Stimulated activated CD4-positive, alpha-beta T cell treated with anti-CD3 and anti-CD28 coated beads, Interleukin-15, amount 100 ng/mL, for 48 hours (primary cell): ENCODE measurements around the gene LDAH.
A peak's percentile ranks its signal among the peaks of the same experiment; 100 is the strongest.

Experiments used
- DNase-seq, 2 donors: peaks; one replicate each; pipeline ENCODE4 v3.0.0-alpha.2; 2020; ENCODE audit warnings: low read depth in 2 of 2

Gene LDAH

GRCh38 chr2:20637147-20637546, 185.8 kb downstream of the LDAH start:
- DNase-seq = no peak

GRCh38 chr2:20635675-20636584, 187.0 kb downstream of the LDAH start:
- peak; percentile 25 to 47 for DNase-seq

GRCh38 chr2:20635113-20635510, 187.8 kb downstream of the LDAH start:
- DNase-seq = no peak

- DNase-seq = no peak
Measured at GRCh38 chr2:20634507-20635112, 188.3 kb downstream of the LDAH start.
